Gastrocnemius medialis (tissue), 4 donors: ENCODE data around the gene GALNT9.

Experiments used
- CTCF ChIP-seq, 5 experiments: fragments of 450-650 bp in 3 of 5; fragments of 200-600 bp in 2 of 5; sonication (generic) in 2 of 5; IDR thresholded peaks in 4 of 5; conservative IDR thresholded peaks in 1 of 5; 1 replicate in 4 of 5; 2 replicates in 1 of 5; pipeline ENCODE4 v1.5.1; 2016 to 2019; ENCODE audit warnings: antibody characterized with exemption in 5 of 5, mild to moderate bottlenecking in 3 of 5, moderate library complexity in 3 of 5
- POLR2A ChIP-seq, 2 donors: fragments of 450-650 bp; IDR thresholded peaks; one replicate each; pipeline ENCODE4 v1.6.1; 2017; ENCODE audit warnings: antibody characterized with exemption in 2 of 2, mild to moderate bottlenecking in 2 of 2, moderate library complexity in 2 of 2

GRCh38 chr12:132190012-132190755 is 139.2 kb downstream of the GALNT9 start:
- TF ChIP-seq CTCF (IDR thresholded peaks at IDR 0.05 in 4 of 5, conservative IDR thresholded peaks at IDR 0.05 in 1 of 5): no peak
- TF ChIP-seq POLR2A (IDR thresholded peaks at IDR 0.05): peak in 1 of 2 donors; percentile 27
